K562 (cell line): Measurements from ENCODE around the gene CAMSAP2. TPM values are rescaled to one million over a fixed set of nuclear protein-coding genes. Genes with fewer than 3 reads are reported as not detected.

ENCODE experiments used
- ATAC-seq: fragments of 200-7000 bp; cut with Tn5 transposase; 3 replicates; pipeline ENCODE4 v1.9.1; 2020; ENCODE audit warnings: moderate library complexity
- BruUV-seq: library from RNA; stranded (reverse); fragments of 400-500 nt; replicated peaks from 2 replicates; lab custom pipeline; 2021; lab: Mats Ljungman, UMichigan
- CTCF ChIA-PET: fragments of 300-600 bp; formaldehyde crosslinking; extraction: SDS; loops from one replicate; lab custom pipeline; 2021; ENCODE audit warnings: low intra/inter-chr PET ratio; lab: Yijun Ruan, JAX
- POLR2A ChIA-PET: fragments of 300-600, 350-650 bp; sonication (Branson Sonifier 250); formaldehyde crosslinking; extraction: SDS; loops from one replicate; lab custom pipeline; 2021; ENCODE audit warnings: antibody characterized with exemption, inconsistent platforms; lab: Yijun Ruan, JAX
- DNase-seq, 4 experiments: peaks; one replicate each; pipeline versions ENCODE4 v3.0.0 to v3.0.0-alpha.2; 2011 to 2018; ENCODE audit warnings: low spot score in 3 of 4, mixed read lengths in 3 of 4; ENCODE audit errors: extremely low read depth in 1 of 4
- FAIRE-seq: peaks from 2 replicates; lab custom pipeline; 2011; peaks lifted over from hg19 to GRCh38; lab: Jason Lieb, UNC
- H2AFZ ChIP-seq: 2 replicates; pipeline ENCODE4 v1.6.0; 2011; ENCODE audit warnings: low read depth, low read length, control low read depth, inconsistent platforms
- H3K27ac ChIP-seq: fragments of 200-600 bp; 3 replicates; pipeline ENCODE4 v1.8.0; 2011; ENCODE audit warnings: low read depth, mild to moderate bottlenecking, control low read depth, inconsistent platforms, low read length, moderate library complexity, mixed read lengths; ENCODE audit errors: extremely low read depth
- H3K27me3 ChIP-seq, 2 experiments: fragments of 300-600 bp in 1 of 2; 2 replicates in 1 of 2; 3 replicates in 1 of 2; pipeline versions ENCODE4 v1.6.0 to v1.8.0; 2011; ENCODE audit warnings: inconsistent platforms in 2 of 2, low read length in 2 of 2, mild to moderate bottlenecking in 1 of 2, mixed read lengths in 1 of 2, moderate library complexity in 1 of 2; ENCODE audit not compliant: control insufficient read depth in 2 of 2, insufficient read depth in 2 of 2
- H3K36me3 ChIP-seq: fragments of 300-600 bp; 3 replicates; pipeline ENCODE4 v1.8.0; 2011; ENCODE audit warnings: mild to moderate bottlenecking, low read length, inconsistent platforms; ENCODE audit not compliant: control insufficient read depth, insufficient read depth
- H3K4me1 ChIP-seq, 2 experiments: fragments of 200-600 bp in 1 of 2; replicated peaks in 1 of 2; 2 replicates in 1 of 2; 3 replicates in 1 of 2; pipeline versions ENCODE4 v1.5.1 to v1.8.0; 2011; ENCODE audit warnings: inconsistent platforms in 2 of 2, low read length in 2 of 2, mild to moderate bottlenecking in 1 of 2, mixed read lengths in 1 of 2, moderate library complexity in 1 of 2; ENCODE audit not compliant: control insufficient read depth in 2 of 2, insufficient read depth in 2 of 2
- H3K4me2 ChIP-seq: 2 replicates; pipeline ENCODE4 v1.6.1; 2011; ENCODE audit warnings: low read length, control low read depth, inconsistent platforms, mixed read lengths; ENCODE audit not compliant: insufficient read depth
- H3K4me3 ChIP-seq: fragments of 200-600 bp; sonication (generic), shearing (Covaris generic); 2 replicates; pipeline ENCODE4 v1.5.1; 2016; ENCODE audit warnings: control low read depth, inconsistent platforms
- H3K79me2 ChIP-seq: fragments of 200-600 bp; 3 replicates; pipeline ENCODE4 v1.8.0; 2011; ENCODE audit warnings: low read length, inconsistent platforms; ENCODE audit not compliant: control insufficient read depth, insufficient read depth
- H3K9ac ChIP-seq, 2 experiments: 2 replicates each; pipeline versions ENCODE4 v1.6.0 to v1.6.1; 2011; ENCODE audit warnings: low read depth in 2 of 2, low read length in 2 of 2, control low read depth in 1 of 2, inconsistent platforms in 1 of 2, mild to moderate bottlenecking in 1 of 2, mixed read lengths in 1 of 2; ENCODE audit not compliant: insufficient read depth in 1 of 2
- H3K9me1 ChIP-seq: one replicate; pipeline ENCODE4 v1.6.0; 2011; ENCODE audit warnings: inconsistent platforms, mild to moderate bottlenecking, low read length, moderate library complexity; ENCODE audit not compliant: control insufficient read depth, insufficient read depth
- H3K9me3 ChIP-seq: replicated peaks from 2 replicates; pipeline ENCODE4 v1.5.1; 2011; ENCODE audit warnings: low read depth, low read length, inconsistent platforms; ENCODE audit not compliant: control insufficient read depth, insufficient read depth
- H4K20me1 ChIP-seq: replicated peaks from 2 replicates; pipeline ENCODE4 v1.6.1; 2011; ENCODE audit warnings: low read length, inconsistent platforms, mixed read lengths; ENCODE audit not compliant: control insufficient read depth, insufficient read depth
- MTF1 ChIP-seq: fragments of 250-450 bp; sonication (Bioruptor Pico); IDR thresholded peaks from 2 replicates; pipeline ENCODE4 v1.9.0; 2021; ENCODE audit warnings: moderate library complexity, mild to moderate bottlenecking, inconsistent platforms, borderline replicate concordance
- MYBL2 ChIP-seq, 2 experiments: fragments of 450-650 bp in 1 of 2; sonication (generic) in 1 of 2; formaldehyde crosslinking in 1 of 2; IDR thresholded peaks; 2 replicates each; pipeline versions ENCODE4 v1.6.1 to v1.8.1; 2017 to 2022; ENCODE audit warnings: borderline replicate concordance in 1 of 2, inconsistent platforms in 1 of 2, low read depth in 1 of 2, mild to moderate bottlenecking in 1 of 2, missing genetic modification reagents in 1 of 2, moderate library complexity in 1 of 2
- NFIC ChIP-seq: fragments of 450-650 bp; IDR thresholded peaks from 2 replicates; pipeline ENCODE4 v1.6.1; 2017; ENCODE audit warnings: mild to moderate bottlenecking, inconsistent platforms
- NFIX ChIP-seq: fragments of 250-450 bp; sonication (Bioruptor Pico); IDR thresholded peaks from 2 replicates; pipeline ENCODE4 v1.4.0; 2020; ENCODE audit warnings: low read depth, mild to moderate bottlenecking, moderate library complexity
- ZBED1 ChIP-seq: IDR thresholded peaks from 2 replicates; pipeline ENCODE4 v1.6.1; 2014
- ZNF224 ChIP-seq: sonication (generic); formaldehyde crosslinking; IDR thresholded peaks from 2 replicates; pipeline ENCODE4 v1.8.0; 2022; ENCODE audit warnings: mild to moderate bottlenecking, missing genetic modification reagents
- WGBS: fragments of 100-300 bp; shearing (Covaris generic); methylation state at CpG from one replicate; pipeline ENCODE4 v1.1.6; 2016; ENCODE audit warnings: low coverage, mixed read lengths; ENCODE audit not compliant: insufficient coverage; ENCODE audit errors: missing lambda C conversion rate; 5-methylcytosine and 5-hydroxymethylcytosine counted together
- in situ Hi-C: fragments of 300-500 bp; cut with MboI; formaldehyde crosslinking; loops from 4 replicates; pipeline ENCODE4 v1.15.0; 2018; ENCODE audit warnings: inconsistent platforms, mixed read lengths
- intact Hi-C: fragments of 100-400 bp; cut with micrococcal nuclease; formaldehyde crosslinking; loops from 2 replicates; pipeline ENCODE4 v1.14.2; 2022
- polyA plus RNA-seq, 8 experiments: library from polyadenylated mRNA; depleted of rRNA in 4 of 8; stranded (reverse) in 5 of 8; unstranded in 3 of 8; fragments of >200 nt; fragmentation: Nextera tagmentation in 2 of 8; fragmentation: Illumina TruSeq in 1 of 8; extraction: Ambion mirVana in 2 of 8; extraction: Trizol in 1 of 8; gene quantifications; 2 replicates each; pipeline versions ENCODE4 v1.2.1 to v1.2.3, GENCODE V29; 2011 to 2014; ENCODE audit warnings: inconsistent platforms in 1 of 8, missing spikeins in 1 of 8
- total RNA-seq, 7 experiments: library from RNA; depleted of rRNA in 6 of 7; stranded (reverse); fragments of >200 nt in 6 of 7; fragmentation: Illumina TruSeq in 2 of 7; extraction: Trizol in 2 of 7; gene quantifications; 2 replicates each; pipeline versions ENCODE4 v1.2.1 to v1.2.3, GENCODE V29; 2011 to 2021; ENCODE audit warnings: low replicate concordance in 1 of 7
- TF ChIP-seq, protein P1 (sequence below), 2 experiments: IDR thresholded peaks; 2 replicates each; pipeline ENCODE4 v1.6.1; 2011; ENCODE audit warnings: borderline replicate concordance in 1 of 2, control low read depth in 1 of 2, low read depth in 1 of 2, low read length in 1 of 2, mild to moderate bottlenecking in 1 of 2, mixed read lengths in 1 of 2, moderate library complexity in 1 of 2; ENCODE audit not compliant: insufficient read depth in 1 of 2, insufficient read length in 1 of 2, poor library complexity in 1 of 2, severe bottlenecking in 1 of 2; ENCODE audit errors: extremely low read depth in 1 of 2

Gene CAMSAP2
- total and polyA plus RNA-seq, 9 of the 15 experiments (the other 6 are each of a cell fraction or from before 2014, with no cell fraction given): 1.4 to 7.5 (median 2.7) TPM

DNA sequence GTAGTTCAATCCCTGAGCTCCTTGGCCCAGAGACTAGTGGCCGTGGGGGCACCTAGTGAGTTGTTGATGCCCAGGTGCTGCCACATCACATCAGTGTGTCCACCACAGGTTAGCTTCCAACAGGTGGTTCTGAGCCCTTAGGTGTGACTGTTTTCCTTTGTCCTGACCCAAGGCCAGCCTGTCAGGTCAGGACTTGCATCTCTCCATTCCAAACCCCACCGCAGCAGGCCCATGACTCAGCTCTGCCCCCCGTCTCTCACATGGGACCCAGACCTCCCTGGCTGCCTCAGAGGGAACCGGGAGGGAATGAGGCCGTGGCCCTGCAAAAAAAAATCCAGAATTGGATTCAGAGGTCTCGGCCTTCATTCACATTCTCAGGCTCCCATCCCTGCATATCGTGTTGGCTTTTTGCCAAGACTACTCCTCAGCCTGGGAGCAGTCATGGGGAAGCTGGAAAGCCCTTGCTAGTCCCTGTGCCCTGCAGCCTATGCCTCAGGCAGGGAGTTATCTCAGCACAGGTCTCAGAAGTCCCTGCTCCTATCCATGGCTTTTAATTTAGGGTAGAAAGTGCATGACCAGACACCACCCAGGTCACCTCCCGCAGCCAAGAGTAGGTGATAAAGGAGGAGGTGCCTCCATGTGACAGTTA lies 163.2 kb downstream of the CAMSAP2 start:
- Histone ChIP-seq H3K9me3 (no peaks in the 10 kb centered on the region), H4K20me1 (peaks cover 13% of the 10 kb centered on the region), H3K27ac (no peak overlapping the region), H3K4me1 (peaks cover 0 to 12% of the 10 kb centered on the region in 2 experiments; a peak in 1 of 5 replicates), H3K36me3 (no peaks in the 10 kb centered on the region), H2AFZ (no peak overlapping the region), H3K27me3 (peaks cover 46 to 77% of the 10 kb centered on the region in 2 experiments), H3K9me1 (no peaks in the 10 kb centered on the region), H3K4me2 (no peak overlapping the region), H3K9ac (no peak overlapping the region), H3K79me2 (no peaks in the 10 kb centered on the region), H3K4me3 (no peak overlapping the region)
- no peak; the same call in 1 of the 3 replicates for ATAC-seq
- 2% methylated on average over 8 of the region's 8 CpGs for WGBS
- intact Hi-C loops (no loop called here), in situ Hi-C loops (no loop called here)
- TF ChIP-seq MYBL2 (IDR thresholded peaks at IDR 0.05; ENCODE audit: low read depth): no peak
- no peak for TF ChIP-seq MYBL2 (CRISPR knock-in tag; IDR thresholded peaks at IDR 0.05; ENCODE audit: borderline replicate concordance)
- peak; percentile 92 for TF ChIP-seq NFIC
- TF ChIP-seq NFIX: peak; percentile 79
- peak in 2 of 4 experiments; percentile 18 to 32 for DNase-seq
- FAIRE-seq: no peak
- CTCF ChIA-PET: interaction anchor here (0.6 kb wide), 1 partner anchor 297 kb away, joined by 4 read pairs; no protein-coding TSS in a partner anchor
- BruUV-seq: no TSS peak
- POLR2A ChIA-PET: interaction anchor here (0.6 to 0.8 kb wide), 2 partner anchors 10 to 879 kb away, joined by 3 read pairs; no protein-coding TSS in a partner anchor

DNA sequence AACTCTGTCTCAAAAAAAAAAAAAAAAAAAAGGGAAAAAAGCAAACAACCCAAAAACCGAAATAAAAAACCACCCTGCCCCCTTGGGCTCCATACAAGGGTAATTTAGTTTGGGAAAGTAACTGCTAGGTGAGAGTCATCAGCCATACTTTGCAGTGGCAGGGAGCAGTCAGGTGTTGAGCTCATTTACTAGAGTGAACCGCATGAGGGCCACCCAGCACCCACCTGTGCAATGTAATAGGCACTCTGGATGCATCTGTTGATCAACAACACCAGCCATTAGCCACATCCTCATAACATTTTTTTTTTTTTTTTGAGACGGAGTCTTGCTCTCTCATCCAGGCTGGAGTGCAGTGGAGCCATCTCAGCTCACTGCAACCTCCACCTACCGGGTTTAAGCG lies 165.1 kb downstream of the CAMSAP2 start:
- intact Hi-C loops (no loop called here), in situ Hi-C loops (no loop called here)
- H3K27me3 ChIP-seq: peaks cover 39 to 73% of the 10 kb centered on the region in 2 experiments
- no peaks in the 10 kb centered on the region for H3K9me3 ChIP-seq
- no peak overlapping the region for H3K4me3 ChIP-seq
- H3K79me2 ChIP-seq: no peaks in the 10 kb centered on the region
- H3K9me1 ChIP-seq: no peaks in the 10 kb centered on the region
- POLR2A ChIA-PET: interaction anchor here (0.8 kb wide), 1 partner anchor 24 kb away, joined by 3 read pairs; no protein-coding TSS in a partner anchor
- H3K27ac ChIP-seq: no peak overlapping the region
- no peak for ATAC-seq
- H3K4me1 ChIP-seq: peaks cover 0 to 11% of the 10 kb centered on the region in 2 experiments; a peak in 1 of 5 replicates
- no peak for DNase-seq
- WGBS: 1% methylated on average over 5 of the region's 5 CpGs
- no TSS peak for BruUV-seq
- H3K36me3 ChIP-seq: no peaks in the 10 kb centered on the region
- peaks cover 13% of the 10 kb centered on the region for H4K20me1 ChIP-seq
- CTCF ChIA-PET: no interaction called here
- FAIRE-seq: no peak
- H3K9ac ChIP-seq: no peak overlapping the region
- no peak overlapping the region for H2AFZ ChIP-seq
- no peak overlapping the region for H3K4me2 ChIP-seq
- no peak for TF ChIP-seq ZBED1
- TF ChIP-seq, protein P1, sequence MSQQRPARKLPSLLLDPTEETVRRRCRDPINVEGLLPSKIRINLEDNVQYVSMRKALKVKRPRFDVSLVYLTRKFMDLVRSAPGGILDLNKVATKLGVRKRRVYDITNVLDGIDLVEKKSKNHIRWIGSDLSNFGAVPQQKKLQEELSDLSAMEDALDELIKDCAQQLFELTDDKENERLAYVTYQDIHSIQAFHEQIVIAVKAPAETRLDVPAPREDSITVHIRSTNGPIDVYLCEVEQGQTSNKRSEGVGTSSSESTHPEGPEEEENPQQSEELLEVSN (IDR thresholded peaks at IDR 0.05; ENCODE audit: borderline replicate concordance in 1 of 2, extremely low read depth in 1 of 2, insufficient read depth in 1 of 2, insufficient read length in 1 of 2, low read depth in 1 of 2, low read length in 1 of 2, poor library complexity in 1 of 2, severe bottlenecking in 1 of 2): no peak
- no peak for TF ChIP-seq ZNF224 (CRISPR knock-in tag)
- TF ChIP-seq MTF1 (CRISPR knock-in tag): no peak
